ENCODE data around the gene SPOCK1. TPM values are rescaled to one million over a fixed set of nuclear protein-coding genes. Genes with fewer than 3 reads are reported as not detected.

SPOCK1 gene
- total and polyA plus RNA-seq, 12 donors: 13.7 to 70.3 (median 28.6) TPM

DNA sequence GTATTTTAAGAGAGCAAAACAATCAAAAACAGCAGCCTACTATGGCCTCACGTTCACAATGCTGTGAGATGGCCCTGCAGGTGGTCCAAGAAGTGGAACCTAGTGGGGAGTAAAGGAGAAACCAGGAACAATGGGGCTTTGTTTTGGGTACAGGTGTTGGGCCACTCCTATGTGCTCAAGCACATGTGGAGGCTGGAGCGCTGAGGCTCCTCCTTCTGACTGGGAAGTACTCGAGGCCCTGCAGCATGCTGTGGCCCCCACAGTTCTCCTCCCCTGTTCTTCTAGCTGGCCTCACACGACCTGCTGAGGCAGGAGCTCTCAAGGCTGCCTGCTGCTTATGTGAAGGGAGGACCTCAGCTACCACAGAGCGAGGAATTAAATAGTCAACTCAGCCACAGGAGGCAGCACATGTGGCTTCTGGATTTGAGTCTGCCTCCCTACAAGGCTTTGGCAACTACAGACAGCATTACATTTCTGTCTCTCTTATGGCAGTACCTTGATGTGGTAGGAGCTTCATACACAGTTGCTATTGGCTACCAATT is 482.3 kb downstream of the SPOCK1 start:
- Histone ChIP-seq H3K27ac (no peak overlapping the region), H3K4me3 (no peak overlapping the region), H3K4me1 (peaks cover 0 to 5% (median 3%) of the 10 kb centered on the region in 9 donors), H3K36me3 (no peaks in the 10 kb centered on the region), H3K9me3 (no peaks in the 10 kb centered on the region), H3K27me3 (no peaks in the 10 kb centered on the region)
- no peak for DNase-seq
- no peak for ATAC-seq
- TF ChIP-seq CTCF (IDR thresholded peaks at IDR 0.05): no peak
- intact Hi-C loops (cut with DNase I): no loop called here
- 54 to 55% methylated on average over 5 of the region's 5 CpGs for WGBS, 2 donors

DNA sequence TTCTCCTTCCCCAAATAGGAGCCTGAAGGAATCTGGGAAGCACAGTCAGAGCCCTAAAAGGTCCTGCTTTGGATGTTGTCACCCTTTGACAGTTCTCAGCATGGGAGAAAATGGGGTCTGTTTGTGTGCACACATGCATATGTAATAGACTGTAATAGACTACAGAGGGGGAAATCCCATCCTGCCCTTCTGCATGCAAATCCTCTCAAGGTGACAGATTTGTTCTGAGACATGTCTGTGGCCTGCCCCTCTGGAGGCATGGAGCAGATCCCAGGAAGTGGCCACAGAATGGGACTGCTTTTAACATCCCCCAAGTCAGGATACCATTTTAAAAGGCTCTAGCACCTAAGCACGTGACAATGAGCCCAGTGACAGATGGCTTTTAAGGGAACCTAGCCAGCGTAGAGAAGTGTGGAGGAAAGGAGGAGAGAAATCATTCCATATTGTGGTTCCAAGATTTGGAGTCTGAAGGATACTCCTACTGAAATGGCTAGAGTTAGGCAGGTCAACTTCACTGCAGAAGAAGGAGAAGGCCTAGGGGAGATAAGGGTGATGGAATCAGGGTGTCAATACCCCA is 483.5 kb downstream of the SPOCK1 start:
- ATAC-seq: no peak
- Histone ChIP-seq H3K36me3 (no peaks in the 10 kb centered on the region), H3K9me3 (no peaks in the 10 kb centered on the region), H3K27me3 (no peaks in the 10 kb centered on the region), H3K4me3 (no peak overlapping the region), H3K27ac (no peak overlapping the region), H3K4me1 (no peaks in the 10 kb centered on the region)
- intact Hi-C loops (cut with DNase I): no loop called here
- 56 to 67% methylated on average over 2 of the region's 2 CpGs for WGBS, 2 donors
- DNase-seq: no peak
- TF ChIP-seq CTCF (IDR thresholded peaks at IDR 0.05): no peak

DNA sequence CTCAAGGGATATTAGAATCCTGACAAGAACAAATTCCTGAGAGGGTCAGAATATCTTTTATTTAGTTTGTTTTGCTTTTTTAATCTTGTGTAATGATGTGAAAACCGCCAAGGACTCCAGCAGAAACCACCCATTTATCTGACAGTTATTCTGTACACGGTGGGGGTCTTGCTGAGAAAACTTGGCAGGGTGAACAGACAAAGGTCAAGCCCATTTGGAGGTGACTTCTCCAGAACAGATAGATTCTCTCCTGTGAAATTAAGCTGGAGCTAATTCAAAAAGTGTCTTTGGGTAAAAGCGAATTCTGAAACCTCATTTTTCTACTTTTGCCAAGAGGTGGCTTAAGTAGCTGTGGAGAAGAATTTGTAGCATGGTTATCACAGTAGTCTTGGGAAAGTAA is 484.4 kb downstream of the SPOCK1 start:
- Histone ChIP-seq H3K27ac (no peak overlapping the region), H3K36me3 (no peaks in the 10 kb centered on the region), H3K4me1 (no peaks in the 10 kb centered on the region), H3K27me3 (no peaks in the 10 kb centered on the region), H3K4me3 (no peak overlapping the region), H3K9me3 (no peaks in the 10 kb centered on the region)
- ATAC-seq (no peak), DNase-seq (no peak)
- WGBS, 2 donors: 70 to 71% methylated on average over 3 of the region's 3 CpGs
- TF ChIP-seq CTCF (IDR thresholded peaks at IDR 0.05): no peak
- intact Hi-C loops (cut with DNase I): no loop called here

DNA sequence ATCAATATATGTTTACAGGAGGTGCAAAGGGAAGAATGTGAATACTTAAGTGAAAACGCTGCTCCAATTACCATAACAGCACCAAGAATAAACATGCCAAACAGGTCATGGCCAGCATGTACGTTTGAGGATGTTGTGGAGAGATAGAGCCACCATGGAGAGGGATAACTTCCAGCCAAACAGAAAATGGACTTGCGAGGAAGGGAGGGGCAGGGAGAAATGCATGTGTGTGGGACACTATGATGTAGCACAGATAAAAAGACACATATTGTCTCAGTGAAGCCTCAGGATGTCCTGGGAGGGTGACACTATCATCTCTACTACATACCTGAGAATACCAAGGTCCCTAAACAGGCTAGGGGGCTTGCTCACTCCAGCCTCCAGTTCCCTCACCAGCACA is 488.9 kb downstream of the SPOCK1 start:
- H3K9me3 ChIP-seq: peaks cover 0 to 8% (median 0%) of the 10 kb centered on the region in 11 donors

More for the DNA sequence above, 488.9 kb downstream of the SPOCK1 start:
- WGBS, 2 donors: 44 to 47% methylated on average over 3 of the region's 3 CpGs
- Histone ChIP-seq H3K4me3 (no peak overlapping the region), H3K36me3 (no peaks in the 10 kb centered on the region), H3K27ac (no peak overlapping the region), H3K27me3 (no peaks in the 10 kb centered on the region), H3K4me1 (no peaks in the 10 kb centered on the region)
- no peak for ATAC-seq
- intact Hi-C loops (cut with DNase I): no loop called here
- no peak for TF ChIP-seq CTCF (IDR thresholded peaks at IDR 0.05)
- no peak for DNase-seq
